HG03097 (cell line): ENCODE results near the gene ACTR6.
A peak's percentile ranks its signal among the peaks of the same experiment; 100 is the strongest.
"Not testable (repeated sequence)": the region's sequence is repeated elsewhere in the genome, so short reads cannot be mapped to it uniquely, and the experiment has no call there.

Experiments
- ATAC-seq: cut with Tn5 transposase; IDR thresholded peaks from one replicate; pipeline ENCODE4 v1.9.1; 2021; ENCODE audit not compliant: unreplicated experiment, low FRiP score

The ACTR6 gene

DNA sequence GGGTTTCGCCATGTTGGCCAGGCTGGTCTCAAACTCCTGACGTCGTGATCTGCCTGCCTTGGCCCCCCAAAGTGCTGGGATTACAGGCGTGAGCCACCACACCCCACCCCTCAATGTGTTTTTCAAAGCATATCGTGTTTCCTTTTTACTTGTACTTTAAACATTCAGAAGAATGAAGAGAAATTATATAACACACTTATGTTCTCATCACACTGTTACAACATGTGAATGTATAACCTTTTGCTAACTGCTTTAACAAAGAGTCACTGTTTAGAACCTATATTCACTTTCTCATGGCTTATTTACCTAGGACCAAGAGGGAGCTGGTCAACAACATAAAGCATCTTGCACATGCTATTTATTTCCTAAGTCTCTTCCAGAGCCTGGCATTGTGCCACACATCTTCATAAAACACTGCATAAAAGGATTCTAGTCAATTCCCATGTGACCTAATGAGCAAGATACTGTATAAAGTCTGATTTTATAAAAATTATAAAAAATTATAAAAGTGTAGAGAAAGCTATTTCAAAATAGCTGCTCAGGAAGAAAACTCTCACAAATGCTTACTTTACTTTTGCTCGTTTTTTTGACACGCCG lies 16.0 kb upstream of the ACTR6 start:
- no peak for ATAC-seq

DNA sequence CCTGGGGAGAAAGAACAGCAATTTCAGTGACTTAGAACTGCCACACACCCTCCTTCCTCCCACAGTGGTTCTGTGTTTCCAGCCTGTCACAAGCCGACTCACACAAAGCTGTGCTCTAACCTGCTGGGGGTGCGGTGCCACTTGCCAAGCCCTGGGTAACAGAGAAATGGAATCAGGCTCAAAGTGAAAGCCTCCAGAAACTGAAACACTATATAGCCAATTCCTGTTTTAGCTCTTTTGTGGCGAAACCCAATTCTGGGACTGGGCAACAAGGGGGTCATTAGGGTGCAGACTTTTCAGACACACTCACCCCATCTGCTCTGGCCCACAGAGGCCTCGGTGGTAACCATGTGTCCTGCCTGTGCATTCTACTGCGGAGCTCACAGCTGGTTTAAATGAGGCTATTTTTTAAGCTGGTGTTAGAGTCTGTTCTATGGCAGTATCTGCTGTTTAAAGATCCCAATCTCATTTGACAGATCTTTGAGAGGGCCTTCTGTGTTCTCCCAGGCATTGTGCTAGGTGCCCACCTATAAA lies 15.2 kb upstream of the ACTR6 start:
- peak; percentile 84 for ATAC-seq

DNA sequence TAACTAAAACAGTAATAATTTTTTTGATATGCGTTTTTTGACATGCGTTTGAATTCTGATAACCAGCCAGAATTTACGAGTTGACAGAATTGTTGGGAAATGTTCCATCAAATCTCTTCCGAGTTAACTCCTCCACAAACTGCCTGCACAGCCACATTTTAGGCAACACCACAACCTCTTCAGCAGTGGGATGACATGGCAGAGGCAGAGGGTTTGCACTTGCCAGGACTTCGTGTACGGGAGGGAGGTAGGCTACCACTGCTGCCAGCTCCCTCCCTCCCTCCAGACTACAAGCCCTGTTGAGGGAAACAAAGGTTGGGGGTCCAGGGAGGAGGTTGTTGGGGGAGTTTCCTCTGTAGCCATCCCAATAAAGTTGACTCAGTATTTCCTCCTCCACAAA lies 14.5 kb upstream of the ACTR6 start:
- no peak for ATAC-seq

DNA sequence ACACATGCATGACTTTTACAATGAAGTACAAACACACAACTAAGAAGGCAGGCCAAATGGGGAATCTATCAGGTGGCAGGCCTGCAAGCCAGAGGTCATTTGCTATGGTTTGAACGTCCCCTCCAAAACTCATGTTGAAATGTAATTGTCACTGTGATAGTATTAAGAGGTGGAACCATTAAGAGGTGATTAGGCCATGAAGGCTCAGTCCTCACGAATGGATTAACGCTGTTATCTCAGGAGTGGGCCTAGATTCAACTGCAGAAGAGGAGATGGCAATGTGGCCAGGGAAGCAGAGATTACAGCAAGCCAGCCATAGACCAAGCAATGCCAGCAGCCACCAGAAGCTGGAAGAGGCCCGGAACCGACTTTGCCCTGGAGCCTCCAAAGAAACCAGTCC lies 13.5 kb upstream of the ACTR6 start:
- ATAC-seq: no peak

DNA sequence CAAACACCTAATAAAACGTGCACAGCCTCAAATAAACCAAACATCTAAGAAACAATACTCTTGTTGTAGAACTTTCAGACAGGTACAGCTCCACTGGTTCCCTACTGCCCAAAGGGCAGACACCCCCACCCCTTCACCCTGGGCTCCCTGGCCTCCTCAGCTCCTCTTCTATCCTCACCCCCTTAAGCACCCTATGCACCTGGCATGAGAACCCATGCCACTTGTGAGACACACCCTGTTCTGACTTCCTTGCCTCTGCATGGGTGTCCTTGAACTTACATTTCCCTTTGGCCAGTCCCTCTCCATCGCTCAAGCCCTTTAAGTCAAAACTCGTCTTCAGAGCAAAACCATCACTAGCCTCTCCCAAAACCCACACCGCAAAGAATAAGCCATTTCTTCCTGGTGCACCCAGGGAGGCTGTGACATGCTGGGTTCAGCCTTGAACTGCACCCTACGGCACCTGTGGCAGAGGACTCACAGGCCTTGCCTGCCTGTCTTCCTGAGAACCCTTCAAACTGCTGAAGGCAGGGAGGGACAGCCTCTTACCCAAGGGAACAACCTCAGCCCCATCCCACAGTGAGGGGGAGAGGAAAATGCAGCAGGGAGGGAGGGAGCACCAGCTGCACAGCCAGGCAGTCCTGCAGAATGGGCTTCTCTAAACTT lies 12.6 kb upstream of the ACTR6 start:
- ATAC-seq: no peak

DNA sequence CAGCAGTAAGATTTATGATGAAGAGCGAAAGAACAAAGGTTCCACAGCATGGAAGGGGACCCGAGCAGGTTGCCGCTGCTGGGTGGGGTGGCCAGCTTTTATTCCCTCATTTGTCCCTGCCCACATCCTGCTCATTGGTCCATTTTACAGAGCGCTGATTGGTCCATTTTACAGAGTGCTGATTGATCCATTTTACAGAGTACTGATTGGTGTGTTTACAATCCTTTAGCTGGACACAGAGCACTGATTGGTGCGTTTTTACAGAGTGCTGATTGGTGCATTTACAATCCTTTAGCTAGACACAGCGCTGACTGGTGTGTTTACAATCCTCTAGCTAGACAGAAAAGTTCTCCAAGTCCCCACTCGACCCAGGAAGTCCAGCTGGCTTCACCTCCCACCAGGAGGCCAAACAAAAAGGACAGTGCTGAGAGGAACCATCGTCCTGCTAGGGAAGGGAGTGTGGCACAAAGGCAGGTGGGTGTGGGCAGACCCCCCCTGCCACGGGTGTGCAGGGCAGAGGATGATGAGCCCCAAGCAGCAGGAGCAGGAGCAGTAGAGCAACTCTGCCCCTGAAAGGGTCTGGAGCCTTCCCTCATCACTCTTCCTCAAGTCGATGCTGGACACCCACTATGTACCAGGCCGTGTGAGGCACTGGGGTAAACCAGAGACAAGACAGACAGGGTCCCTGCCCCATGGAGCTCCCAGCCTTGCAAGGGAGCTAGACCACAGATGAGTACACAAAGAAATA lies 11.6 kb upstream of the ACTR6 start:
- ATAC-seq: not testable (repeated sequence)

DNA sequence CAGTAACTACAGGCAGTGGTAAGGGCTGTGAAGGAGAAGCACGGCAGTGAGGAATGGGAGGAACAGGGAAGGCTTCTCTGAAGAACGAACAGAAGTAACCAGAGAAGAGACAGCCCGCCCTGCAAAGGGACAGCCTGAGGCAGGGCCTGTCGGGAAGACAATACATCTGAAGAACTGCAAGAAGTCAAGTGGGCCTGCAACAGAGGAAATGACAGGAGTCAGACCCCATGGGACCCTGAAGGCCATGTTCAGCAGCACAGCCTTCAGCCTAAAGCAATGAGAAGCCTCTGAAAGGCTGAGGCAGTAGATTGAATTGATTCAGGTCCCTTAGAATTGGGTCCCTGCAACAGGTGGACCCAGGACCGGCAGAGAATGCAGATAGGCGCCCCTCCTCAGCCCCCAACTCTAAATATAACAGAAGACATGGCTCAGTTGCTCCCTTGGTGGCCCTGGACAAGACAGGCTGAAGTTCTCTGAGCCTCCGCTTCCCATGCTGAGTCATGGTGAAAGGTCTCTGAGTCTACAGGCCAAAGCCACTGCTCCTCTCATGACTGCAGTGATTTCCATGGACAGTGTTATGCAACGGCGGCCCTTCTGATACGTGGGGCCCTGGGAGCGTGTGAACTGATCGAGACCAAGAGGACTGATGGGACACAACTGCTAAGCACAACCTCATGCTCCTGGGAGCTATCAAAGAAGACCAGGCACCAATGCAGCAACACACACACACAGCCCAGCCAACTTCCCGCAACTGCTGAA lies 10.8 kb upstream of the ACTR6 start:
- no peak for ATAC-seq

DNA sequence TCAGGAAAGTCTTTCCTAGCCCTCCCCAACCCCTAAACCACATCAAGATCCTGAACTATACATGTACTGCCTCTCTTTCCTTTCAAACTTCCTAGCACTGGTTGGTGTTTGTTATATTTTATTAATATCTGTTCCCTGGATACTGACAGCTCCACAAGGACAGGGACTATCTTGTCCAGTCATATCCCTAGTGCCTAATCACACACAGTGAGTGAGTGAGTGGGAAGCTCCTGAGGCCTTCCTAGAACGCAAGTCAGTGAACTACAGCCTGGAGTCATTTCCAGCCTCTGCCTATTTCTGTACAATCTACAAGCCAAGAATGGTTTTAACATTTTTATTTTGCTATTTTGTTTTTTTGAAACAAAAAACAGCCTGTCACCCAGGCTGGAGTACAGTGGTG lies 7.5 kb upstream of the ACTR6 start:
- ATAC-seq: no peak

DNA sequence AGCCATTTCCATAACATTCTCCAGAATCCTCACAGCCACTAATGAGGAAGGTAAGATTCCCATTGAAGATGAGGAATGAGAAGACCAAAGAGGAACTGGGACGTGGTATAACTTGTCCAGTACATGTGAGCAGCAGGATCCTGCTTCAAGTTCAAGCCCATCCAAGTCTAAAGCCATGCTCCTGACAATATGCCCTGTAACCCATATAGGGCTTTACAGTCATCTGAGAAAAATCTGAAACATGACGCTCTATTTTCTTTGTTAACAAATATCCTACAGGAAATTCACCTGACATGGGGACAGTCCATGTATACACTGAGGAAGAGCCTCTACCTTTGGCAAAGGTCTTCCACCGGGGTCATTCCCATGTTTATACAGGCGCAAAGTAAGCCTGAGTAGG lies 3.1 kb upstream of the ACTR6 start:
- ATAC-seq: no peak

DNA sequence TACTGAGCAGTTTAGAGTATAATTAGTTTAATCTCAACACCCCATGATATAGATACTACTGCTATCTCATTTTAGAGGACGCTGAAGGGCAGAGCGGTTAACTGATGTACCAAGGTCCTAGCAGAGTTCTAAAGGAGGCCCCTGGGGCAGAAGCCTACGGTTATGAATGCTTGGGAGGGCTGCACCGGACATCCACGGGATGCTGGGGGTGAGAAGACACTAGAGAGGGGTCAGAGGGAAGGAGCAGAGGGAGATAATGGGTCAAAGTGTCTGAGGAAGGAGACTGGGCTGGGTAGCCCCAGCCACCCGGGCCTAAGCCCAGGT lies 1.6 kb upstream of the ACTR6 start:
- no peak for ATAC-seq

DNA sequence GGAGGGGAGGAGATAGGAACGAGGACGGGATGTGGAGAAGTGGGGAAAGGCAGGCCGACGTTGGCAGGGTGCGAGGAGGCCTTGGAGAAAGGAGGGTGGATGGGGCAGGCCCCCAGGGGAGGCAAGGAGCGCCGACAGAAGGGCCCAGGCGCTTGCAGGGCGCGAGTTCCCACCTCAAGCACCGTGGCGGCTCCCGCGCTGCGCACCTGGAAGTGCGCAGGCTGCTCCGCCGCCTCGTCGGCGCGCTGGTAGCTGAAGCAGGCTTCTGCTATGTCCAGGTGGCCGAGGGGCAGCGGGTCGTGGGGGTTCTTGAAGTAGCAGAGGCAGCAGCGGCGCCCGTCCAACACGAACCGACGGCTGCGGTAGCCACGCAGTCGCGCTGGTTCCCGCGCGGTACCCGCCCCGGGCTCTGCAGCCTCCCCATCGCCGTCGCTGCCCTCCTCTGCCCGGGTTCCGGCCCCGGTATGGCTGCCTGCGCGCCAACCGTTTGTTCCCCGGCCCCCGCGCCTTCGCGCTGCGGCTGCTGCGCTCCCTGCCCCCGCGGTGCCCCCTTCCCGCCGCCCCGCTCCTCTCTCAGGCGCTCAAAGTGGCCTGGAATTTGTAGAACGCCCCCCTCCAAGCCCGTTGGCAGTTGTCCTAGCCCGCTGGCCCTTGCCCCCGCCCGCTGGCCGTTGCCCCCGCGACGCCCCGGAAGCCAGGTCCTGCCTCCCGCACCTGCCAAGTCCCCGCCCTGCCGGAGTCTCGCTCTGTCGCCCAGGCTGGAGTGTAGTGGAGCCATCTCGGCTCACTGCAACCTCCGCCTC lies 1.1 kb upstream of the ACTR6 start:
- peak; percentile 75 for ATAC-seq

DNA sequence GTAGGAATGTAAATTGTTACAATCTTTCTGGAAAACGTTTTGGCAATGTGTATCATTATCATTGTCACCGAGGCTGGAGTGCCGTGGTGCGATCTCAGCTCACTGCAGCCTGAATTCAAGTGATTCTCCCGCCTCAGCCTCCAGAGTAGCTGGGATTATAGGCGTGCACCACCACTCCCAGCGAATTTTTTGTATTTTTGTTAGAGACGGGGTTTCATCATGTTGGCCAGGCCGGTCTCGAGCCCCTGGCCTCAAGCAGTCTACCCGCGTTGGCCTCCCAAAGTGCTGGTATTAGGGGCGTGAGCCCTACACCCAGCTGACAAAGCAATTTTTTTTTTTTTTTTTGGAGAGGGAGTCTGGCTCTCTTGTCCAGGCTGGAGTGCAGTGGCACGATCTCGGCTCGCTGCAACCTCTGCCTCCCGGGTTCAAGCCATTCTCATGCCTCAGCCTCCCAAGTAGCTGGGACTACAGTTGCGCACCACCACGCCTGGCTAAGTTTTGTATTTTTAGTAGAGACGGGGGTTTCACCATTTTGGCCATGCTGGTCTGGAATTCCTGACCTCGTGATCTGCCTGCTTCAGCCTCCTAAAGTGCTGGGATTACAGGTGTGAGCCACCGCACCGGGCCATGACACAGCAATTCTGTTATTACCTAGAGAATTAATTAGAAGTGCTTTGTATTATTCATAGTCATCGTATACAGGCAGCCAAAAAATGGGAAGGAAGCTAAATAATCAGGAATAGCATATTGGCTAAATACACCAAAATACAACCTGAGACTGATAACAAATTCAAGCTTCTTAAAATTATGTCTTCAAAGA lies 1.2 kb downstream of the ACTR6 start:
- no peak for ATAC-seq

DNA sequence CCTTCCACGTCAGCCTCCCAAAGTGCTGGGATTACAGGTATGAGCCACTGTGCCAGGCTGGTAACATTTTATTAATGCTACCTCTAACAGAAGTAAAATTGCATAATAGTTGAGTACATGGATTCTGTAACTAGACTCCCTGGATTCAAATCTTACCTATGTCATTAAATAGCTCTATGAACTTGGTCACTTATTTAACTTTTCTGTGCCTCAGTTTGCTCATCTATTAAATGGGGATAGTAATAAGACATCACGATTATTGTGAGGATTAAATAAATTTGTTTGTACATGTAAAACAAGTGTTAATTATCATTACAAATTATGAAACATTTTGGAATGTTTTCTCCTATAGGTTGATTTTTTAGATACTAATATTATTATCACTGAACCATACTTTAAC lies 6.7 kb downstream of the ACTR6 start:
- ATAC-seq: no peak

DNA sequence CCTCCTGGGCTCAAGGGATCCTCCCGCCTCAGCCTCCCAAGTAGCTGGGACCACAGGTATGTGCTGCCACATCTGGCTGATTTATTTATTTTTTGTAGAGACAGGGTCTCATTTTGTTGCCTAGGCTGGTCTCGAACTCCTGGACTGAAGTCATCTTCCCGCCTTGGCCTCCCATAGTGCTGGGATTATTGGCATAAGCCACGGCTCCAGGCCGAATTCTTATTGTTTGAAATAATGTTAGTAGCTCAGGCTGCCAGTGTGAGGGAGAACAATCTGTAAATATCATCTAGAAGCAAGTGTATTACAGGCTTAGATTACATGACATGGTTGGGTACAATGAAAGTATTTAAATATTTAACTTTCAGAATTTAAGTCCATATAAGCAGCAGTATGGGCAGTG lies 8.2 kb downstream of the ACTR6 start:
- ATAC-seq: no peak

DNA sequence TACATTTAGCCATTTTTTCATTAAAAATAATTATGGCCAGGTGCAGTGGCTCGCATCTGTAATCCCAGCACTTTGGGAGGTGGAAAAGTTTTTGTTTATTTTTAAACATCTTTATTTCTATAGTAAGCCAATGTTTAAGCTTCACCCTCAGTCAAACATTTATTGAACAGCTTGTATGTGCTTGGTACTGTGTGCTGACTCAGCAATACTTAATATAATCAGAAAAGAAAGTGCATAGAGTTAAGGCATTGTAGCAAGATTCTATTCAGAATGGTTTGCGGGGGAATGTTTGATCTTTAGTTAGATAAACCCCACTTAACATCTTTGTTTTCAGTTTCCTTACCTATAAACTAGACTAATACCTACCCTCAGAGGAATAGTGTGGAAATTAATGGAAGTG lies 11.1 kb downstream of the ACTR6 start:
- ATAC-seq: no peak

DNA sequence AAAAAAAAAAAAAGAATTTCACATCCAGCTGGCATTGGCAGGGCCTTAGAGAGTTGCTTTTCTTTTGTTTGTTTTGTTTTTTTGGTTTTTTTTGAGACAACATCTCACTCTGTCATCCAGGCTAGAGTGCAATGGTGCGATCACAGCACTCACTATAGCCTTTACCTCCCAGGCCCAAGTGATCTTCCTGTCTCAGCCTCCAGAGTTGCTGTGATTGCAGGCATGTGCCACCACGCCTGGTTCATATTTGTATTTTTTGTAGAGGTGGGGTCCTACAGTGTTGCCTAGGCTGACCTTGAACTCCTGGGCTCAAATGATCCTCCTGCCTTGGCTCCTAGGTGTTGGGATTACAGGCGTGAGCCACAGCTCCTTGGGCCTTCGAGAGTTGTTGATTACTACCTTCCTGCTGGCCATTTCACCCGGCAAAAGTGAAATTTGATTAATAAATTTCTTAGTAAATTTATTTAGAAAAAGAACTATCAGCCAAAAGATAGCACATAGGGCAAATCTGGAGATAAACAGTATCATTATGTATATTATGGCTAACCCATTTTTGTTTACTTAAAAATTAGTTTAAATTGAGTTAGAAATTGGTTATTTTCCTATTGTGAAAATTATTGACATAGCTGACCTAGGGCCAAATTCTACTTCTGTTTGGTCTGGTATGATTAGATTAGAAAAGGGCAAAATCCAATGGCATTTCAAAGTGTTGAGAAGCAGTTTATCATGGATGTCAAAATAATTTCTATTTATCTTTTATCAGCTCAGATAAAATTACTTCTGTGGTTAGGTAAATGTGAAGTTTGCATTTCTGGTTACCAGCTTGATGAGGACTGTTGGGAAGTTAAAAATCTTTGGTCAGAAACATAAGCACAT lies 12.6 kb downstream of the ACTR6 start:
- ATAC-seq: no peak

DNA sequence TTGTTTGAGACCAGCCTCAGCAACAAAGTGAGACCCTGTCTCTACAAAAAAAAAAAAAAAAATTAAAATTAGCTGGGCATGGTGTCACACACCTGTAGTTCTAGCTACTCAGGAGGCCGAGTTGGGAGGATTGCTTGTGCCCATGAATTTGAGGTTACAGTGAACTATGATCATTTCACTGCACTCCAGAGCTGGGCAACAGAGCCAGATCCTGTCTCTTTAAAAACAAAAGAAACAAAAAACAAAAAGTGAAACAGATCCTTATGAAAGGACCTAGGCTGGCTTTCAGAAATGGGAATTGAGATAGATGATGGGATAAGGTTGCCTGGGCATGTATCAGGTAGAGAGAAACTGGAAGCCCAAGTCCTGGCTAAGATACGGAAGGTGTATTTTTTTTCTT lies 13.9 kb downstream of the ACTR6 start:
- no peak for ATAC-seq

DNA sequence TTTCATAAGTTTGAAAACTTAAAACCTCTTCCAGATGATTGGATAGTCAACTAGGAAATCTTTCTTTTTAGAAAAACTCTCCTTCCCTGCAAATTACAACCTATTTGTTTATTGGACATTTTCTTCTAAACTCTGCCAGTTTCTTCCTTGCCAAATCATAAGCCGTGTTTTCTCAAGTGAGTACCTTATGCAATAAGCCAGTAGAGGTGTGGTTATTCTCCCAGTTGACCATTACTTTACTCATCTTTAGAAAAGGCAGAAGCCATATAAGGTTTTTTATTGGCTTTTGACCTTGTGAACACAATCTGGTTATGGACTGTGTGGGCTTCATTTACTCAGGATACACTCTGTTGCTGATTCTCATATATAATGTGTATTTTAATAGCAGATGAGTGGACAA lies 14.6 kb downstream of the ACTR6 start:
- no peak for ATAC-seq

DNA sequence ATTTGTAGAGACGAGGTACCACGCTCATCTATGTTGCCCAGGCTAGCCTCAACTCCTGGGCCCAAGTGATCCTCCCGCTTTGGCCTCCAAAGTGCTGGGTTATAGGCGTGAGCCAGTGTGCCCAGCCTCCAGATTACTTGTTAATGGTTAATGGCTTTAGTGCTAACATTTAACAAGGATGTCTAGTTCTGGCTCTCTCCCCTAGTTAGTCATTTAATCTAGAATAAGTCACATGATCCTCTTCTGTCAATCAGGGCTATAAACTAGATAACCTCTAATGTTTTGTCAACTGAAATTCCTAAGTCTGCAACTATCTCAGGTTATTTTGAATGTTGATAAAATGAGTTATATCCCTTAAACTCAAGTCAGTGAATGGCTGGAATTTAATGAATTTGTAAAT lies 15.7 kb downstream of the ACTR6 start:
- no peak for ATAC-seq
